HepG2 (cell line): Measurements from ENCODE around the gene CFAP54. TPM values are rescaled to one million over a fixed set of nuclear protein-coding genes. Genes with fewer than 3 reads are reported as not detected.

Experiments
- ATAC-seq: fragments of 200-7000 bp; cut with Tn5 transposase; 3 replicates; pipeline ENCODE4 v1.9.1; 2020; ENCODE audit warnings: mild to moderate bottlenecking, moderate library complexity
- BruUV-seq: library from RNA; stranded (reverse); fragments of 400-500 nt; replicated peaks from 2 replicates; lab custom pipeline; 2021; lab: Mats Ljungman, UMichigan
- CTCF ChIA-PET: fragments of 300-600 bp; formaldehyde crosslinking; extraction: SDS; loops from one replicate; lab custom pipeline; 2021; ENCODE audit warnings: low total read pairs, inconsistent platforms, low intra/inter-chr PET ratio; lab: Yijun Ruan, JAX
- POLR2A ChIA-PET: fragments of 350-600 bp; sonication (Branson Sonifier 250); formaldehyde crosslinking; loops from one replicate; lab custom pipeline; 2020; ENCODE audit warnings: antibody characterized with exemption, inconsistent platforms; lab: Yijun Ruan, JAX
- DNase-seq: peaks from one replicate; pipeline ENCODE4 v3.0.0-alpha.2; 2015; ENCODE audit warnings: low spot score
- FAIRE-seq: peaks from 3 replicates; lab custom pipeline; 2011; peaks lifted over from hg19 to GRCh38; lab: Jason Lieb, UNC
- H2AFZ ChIP-seq: one replicate; pipeline ENCODE4 v1.6.1; 2011; ENCODE audit warnings: low read length, inconsistent platforms
- H3K27ac ChIP-seq: fragments of 300-600 bp; 3 replicates; pipeline ENCODE4 v1.8.0; 2011; ENCODE audit warnings: mixed run types, mild to moderate bottlenecking, mixed read lengths, low read length, inconsistent platforms; ENCODE audit not compliant: insufficient read depth; ENCODE audit errors: extremely low read length
- H3K27me3 ChIP-seq, 2 experiments: fragments of 200-600 bp in 1 of 2; 2 replicates in 1 of 2; 3 replicates in 1 of 2; pipeline versions ENCODE4 v1.6.0 to v1.8.0; 2011; ENCODE audit warnings: low read length in 2 of 2, mild to moderate bottlenecking in 2 of 2, moderate library complexity in 2 of 2, inconsistent platforms in 1 of 2; ENCODE audit not compliant: insufficient read depth in 2 of 2, control insufficient read depth in 1 of 2
- H3K36me3 ChIP-seq, 2 experiments: fragments of 200-600 bp in 1 of 2; replicated peaks in 1 of 2; 2 replicates in 1 of 2; 3 replicates in 1 of 2; pipeline versions ENCODE4 v1.5.1 to v1.8.0; 2011; ENCODE audit warnings: low read length in 2 of 2, inconsistent platforms in 1 of 2; ENCODE audit not compliant: insufficient read depth in 2 of 2, control insufficient read depth in 1 of 2
- H3K4me1 ChIP-seq: 2 replicates; pipeline ENCODE4 v1.5.1; 2012; ENCODE audit warnings: low read length, inconsistent platforms; ENCODE audit not compliant: insufficient read depth
- H3K4me2 ChIP-seq: 2 replicates; pipeline ENCODE4 v1.6.0; 2011; ENCODE audit warnings: low read depth, low read length, inconsistent platforms
- H3K4me3 ChIP-seq, 3 experiments: fragments of 200-600 bp in 1 of 3; sonication (generic), shearing (Covaris generic) in 1 of 3; replicated peaks in 1 of 3; 2 replicates each; pipeline ENCODE4 v1.5.1; 2011 to 2016; ENCODE audit warnings: low read length in 3 of 3, inconsistent platforms in 2 of 3, low read depth in 2 of 3, mild to moderate bottlenecking in 2 of 3, control low read depth in 1 of 3, mixed read lengths in 1 of 3; ENCODE audit not compliant: insufficient read depth in 1 of 3
- H3K79me2 ChIP-seq: one replicate; pipeline ENCODE4 v1.6.1; 2011; ENCODE audit warnings: low read length, inconsistent platforms; ENCODE audit not compliant: insufficient read depth
- H3K9ac ChIP-seq: 2 replicates; pipeline ENCODE4 v1.6.0; 2011; ENCODE audit warnings: mild to moderate bottlenecking, low read depth, low read length, inconsistent platforms; ENCODE audit not compliant: insufficient read depth
- H3K9me3 ChIP-seq: 2 replicates; pipeline ENCODE4 v1.5.1; 2012; ENCODE audit warnings: mild to moderate bottlenecking, low read length
- H4K20me1 ChIP-seq: 2 replicates; pipeline ENCODE4 v1.6.0; 2011; ENCODE audit warnings: inconsistent platforms, mild to moderate bottlenecking, low read length, moderate library complexity; ENCODE audit not compliant: insufficient read depth
- GFI1 ChIP-seq: sonication (generic); formaldehyde crosslinking; IDR thresholded peaks from 2 replicates; pipeline ENCODE4 v1.5.0; 2020; ENCODE audit warnings: missing genetic modification reagents, mild to moderate bottlenecking, borderline replicate concordance
- HNRNPK ChIP-seq: fragments of 200-400 bp; formaldehyde crosslinking; IDR thresholded peaks from 2 replicates; pipeline ENCODE4 v1.6.1; 2018; ENCODE audit warnings: low read length, low read depth, moderate library complexity, mild to moderate bottlenecking; ENCODE audit not compliant: poor library complexity, severe bottlenecking
- IKZF1 ChIP-seq: fragments of 450-650 bp; IDR thresholded peaks from 2 replicates; pipeline ENCODE4 v1.7.1; 2016
- KLF16 ChIP-seq, 2 experiments: sonication (generic) in 1 of 2; formaldehyde crosslinking in 1 of 2; IDR thresholded peaks; 2 replicates each; pipeline versions ENCODE4 v1.6.1 to v1.8.0; 2016 to 2023; ENCODE audit warnings: missing genetic modification reagents in 2 of 2, missing compliant biosample characterization in 1 of 2
- NAIF1 ChIP-seq: sonication (generic); formaldehyde crosslinking; IDR thresholded peaks from 2 replicates; pipeline ENCODE4 v1.5.0; 2020; ENCODE audit warnings: mild to moderate bottlenecking, missing genetic modification reagents, borderline replicate concordance
- NR2F6 ChIP-seq, 2 experiments: IDR thresholded peaks; 2 replicates each; pipeline ENCODE4 v1.6.1; 2016; ENCODE audit warnings: antibody characterized with exemption in 1 of 2, mild to moderate bottlenecking in 1 of 2
- PATZ1 ChIP-seq: sonication (generic); formaldehyde crosslinking; IDR thresholded peaks from 2 replicates; pipeline ENCODE4 v1.4.0; 2020; ENCODE audit warnings: missing genetic modification reagents
- SMARCE1 ChIP-seq: fragments of 450-650 bp; IDR thresholded peaks from 2 replicates; pipeline ENCODE4 v1.6.1; 2017; ENCODE audit warnings: borderline replicate concordance
- SOX5 ChIP-seq: IDR thresholded peaks from 2 replicates; pipeline ENCODE4 v1.6.1; 2016; ENCODE audit warnings: borderline replicate concordance
- TRIM24 ChIP-seq: sonication (generic); formaldehyde crosslinking; IDR thresholded peaks from 2 replicates; pipeline ENCODE4 v1.8.0; 2022; ENCODE audit warnings: mild to moderate bottlenecking, missing genetic modification reagents
- ZBTB42 ChIP-seq: sonication (generic); formaldehyde crosslinking; IDR thresholded peaks from 2 replicates; pipeline ENCODE4 v1.5.0; 2020; ENCODE audit warnings: mild to moderate bottlenecking, missing genetic modification reagents
- ZNF101 ChIP-seq: sonication (generic); formaldehyde crosslinking; IDR thresholded peaks from 2 replicates; pipeline ENCODE4 v1.4.0; 2020; ENCODE audit warnings: mild to moderate bottlenecking, low read depth, missing genetic modification reagents, borderline replicate concordance
- ZNF136 ChIP-seq: sonication (generic); formaldehyde crosslinking; IDR thresholded peaks from 2 replicates; pipeline ENCODE4 v1.8.1; 2022; ENCODE audit warnings: low read depth, mild to moderate bottlenecking, moderate library complexity, missing genetic modification reagents
- ZNF577 ChIP-seq: sonication (generic); formaldehyde crosslinking; IDR thresholded peaks from 2 replicates; pipeline ENCODE4 v1.4.0; 2020; ENCODE audit warnings: mild to moderate bottlenecking, low read depth, missing genetic modification reagents, borderline replicate concordance
- ZNF709 ChIP-seq: sonication (generic); formaldehyde crosslinking; IDR thresholded peaks from 2 replicates; pipeline ENCODE4 v1.5.0; 2020; ENCODE audit warnings: mild to moderate bottlenecking, missing genetic modification reagents
- ZNF770 ChIP-seq: sonication (generic); formaldehyde crosslinking; IDR thresholded peaks from 2 replicates; pipeline ENCODE4 v1.5.0; 2020; ENCODE audit warnings: mild to moderate bottlenecking, missing genetic modification reagents
- WGBS: methylation state at CpG from one replicate; pipeline ENCODE4 v1.1.6; 2017; ENCODE audit warnings: low lambda C conversion rate; 5-methylcytosine and 5-hydroxymethylcytosine counted together
- in situ Hi-C: cut with HindIII; loops from 2 replicates; pipeline ENCODE4 v1.10.0; 2017; ENCODE audit warnings: low pct_unique_long_range_greater_than_20kb; ENCODE audit not compliant: extremely low pct_ligation_motif_present
- intact Hi-C: fragments of 100-400 bp; cut with micrococcal nuclease; formaldehyde crosslinking; loops from one replicate; pipeline ENCODE4 v1.10.0; 2022; ENCODE audit not compliant: unreplicated experiment
- polyA plus RNA-seq, 8 experiments: library from polyadenylated mRNA; depleted of rRNA in 3 of 8; stranded (reverse) in 7 of 8; unstranded in 1 of 8; fragments of >200 nt; fragmentation: Illumina TruSeq in 4 of 8; extraction: Trizol in 4 of 8; gene quantifications; 2 replicates each; pipeline versions ENCODE4 v1.2.1 to v1.2.3, GENCODE V29; 2011 to 2016; ENCODE audit warnings: low read depth in 4 of 8, missing spikeins in 1 of 8, mixed read lengths in 1 of 8; ENCODE audit not compliant: insufficient read depth in 1 of 8
- total RNA-seq, 5 experiments: library from RNA; depleted of rRNA; stranded (reverse); fragments of >200 nt; fragmentation: Illumina TruSeq; extraction: Trizol; gene quantifications; 2 replicates each; pipeline ENCODE4 v1.2.3, GENCODE V29; 2016; ENCODE audit warnings: low read depth in 1 of 5
- TF ChIP-seq, protein P1 (sequence below): sonication (generic); formaldehyde crosslinking; IDR thresholded peaks from 2 replicates; pipeline ENCODE4 v1.9.0; 2021; ENCODE audit warnings: missing genetic modification reagents, borderline replicate concordance
- TF ChIP-seq, protein P2 (sequence below): fragments of 450-650 bp; IDR thresholded peaks from 2 replicates; pipeline ENCODE4 v1.6.1; 2017

The CFAP54 gene
- total and polyA plus RNA-seq, 2 of the 13 experiments (the other 11 are each of a cell fraction or from before 2014, with no cell fraction given), result not detected

- H3K27me3 ChIP-seq, result no peaks in the 10 kb centered on the region
- H3K9ac ChIP-seq, result no peak overlapping the region
- CTCF ChIA-PET, result no interaction called here
- BruUV-seq, result no TSS peak
- no peak overlapping the region for H3K4me3 ChIP-seq
- H3K27ac ChIP-seq, result no peak overlapping the region
- FAIRE-seq (no peak), ATAC-seq (no peak), DNase-seq (no peak)
- no peaks in the 10 kb centered on the region for H3K9me3 ChIP-seq
- no peaks in the 10 kb centered on the region for H3K79me2 ChIP-seq
- no peaks in the 10 kb centered on the region for H3K36me3 ChIP-seq
- in situ Hi-C loops, result loop anchor here (25.0 kb wide), 2 partner anchors 401 to 726 kb away; no protein-coding TSS in a partner anchor
- intact Hi-C loops, result loop anchor here (5.0 kb wide), 1 partner anchor 271 kb away; no protein-coding TSS in a partner anchor
- H4K20me1 ChIP-seq, result no peaks in the 10 kb centered on the region
- 0% methylated on average over 1 of the region's 1 CpG for WGBS
- H3K4me2 ChIP-seq, result no peak overlapping the region
- POLR2A ChIA-PET, result no interaction called here
- H2AFZ ChIP-seq, result no peak overlapping the region
- H3K4me1 ChIP-seq, result no peaks in the 10 kb centered on the region
- TF ChIP-seq ZNF577 (CRISPR knock-in tag) (no peak), KLF16 (CRISPR knock-in tag; IDR thresholded peaks at IDR 0.05) (no peak), ZNF101 (CRISPR knock-in tag) (no peak), SMARCE1 (no peak), NR2F6 (IDR thresholded peaks at IDR 0.05) (no peak), NR2F6 (CRISPR knock-in tag; IDR thresholded peaks at IDR 0.05) (no peak), TRIM24 (CRISPR knock-in tag) (no peak), NAIF1 (CRISPR knock-in tag) (no peak), SOX5 (no peak), ZNF770 (CRISPR knock-in tag) (no peak), IKZF1 (no peak), HNRNPK (no peak), GFI1 (CRISPR knock-in tag) (no peak), ZNF136 (no peak), ZNF709 (no peak), PATZ1 (CRISPR knock-in tag) (no peak), ZBTB42 (CRISPR knock-in tag) (no peak)
- TF ChIP-seq, protein P1, sequence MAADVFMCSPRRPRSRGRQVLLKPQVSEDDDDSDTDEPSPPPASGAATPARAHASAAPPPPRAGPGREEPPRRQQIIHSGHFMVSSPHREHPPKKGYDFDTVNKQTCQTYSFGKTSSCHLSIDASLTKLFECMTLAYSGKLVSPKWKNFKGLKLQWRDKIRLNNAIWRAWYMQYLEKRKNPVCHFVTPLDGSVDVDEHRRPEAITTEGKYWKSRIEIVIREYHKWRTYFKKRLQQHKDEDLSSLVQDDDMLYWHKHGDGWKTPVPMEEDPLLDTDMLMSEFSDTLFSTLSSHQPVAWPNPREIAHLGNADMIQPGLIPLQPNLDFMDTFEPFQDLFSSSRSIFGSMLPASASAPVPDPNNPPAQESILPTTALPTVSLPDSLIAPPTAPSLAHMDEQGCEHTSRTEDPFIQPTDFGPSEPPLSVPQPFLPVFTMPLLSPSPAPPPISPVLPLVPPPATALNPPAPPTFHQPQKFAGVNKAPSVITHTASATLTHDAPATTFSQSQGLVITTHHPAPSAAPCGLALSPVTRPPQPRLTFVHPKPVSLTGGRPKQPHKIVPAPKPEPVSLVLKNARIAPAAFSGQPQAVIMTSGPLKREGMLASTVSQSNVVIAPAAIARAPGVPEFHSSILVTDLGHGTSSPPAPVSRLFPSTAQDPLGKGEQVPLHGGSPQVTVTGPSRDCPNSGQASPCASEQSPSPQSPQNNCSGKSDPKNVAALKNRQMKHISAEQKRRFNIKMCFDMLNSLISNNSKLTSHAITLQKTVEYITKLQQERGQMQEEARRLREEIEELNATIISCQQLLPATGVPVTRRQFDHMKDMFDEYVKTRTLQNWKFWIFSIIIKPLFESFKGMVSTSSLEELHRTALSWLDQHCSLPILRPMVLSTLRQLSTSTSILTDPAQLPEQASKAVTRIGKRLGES (CRISPR knock-in tag), result no peak
- TF ChIP-seq, protein P2, sequence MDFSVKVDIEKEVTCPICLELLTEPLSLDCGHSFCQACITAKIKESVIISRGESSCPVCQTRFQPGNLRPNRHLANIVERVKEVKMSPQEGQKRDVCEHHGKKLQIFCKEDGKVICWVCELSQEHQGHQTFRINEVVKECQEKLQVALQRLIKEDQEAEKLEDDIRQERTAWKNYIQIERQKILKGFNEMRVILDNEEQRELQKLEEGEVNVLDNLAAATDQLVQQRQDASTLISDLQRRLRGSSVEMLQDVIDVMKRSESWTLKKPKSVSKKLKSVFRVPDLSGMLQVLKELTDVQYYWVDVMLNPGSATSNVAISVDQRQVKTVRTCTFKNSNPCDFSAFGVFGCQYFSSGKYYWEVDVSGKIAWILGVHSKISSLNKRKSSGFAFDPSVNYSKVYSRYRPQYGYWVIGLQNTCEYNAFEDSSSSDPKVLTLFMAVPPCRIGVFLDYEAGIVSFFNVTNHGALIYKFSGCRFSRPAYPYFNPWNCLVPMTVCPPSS, result no peak
Measured at GRCh38 chr12:96585977-96586376, 96.6 kb downstream of the CFAP54 start.
